ENCODE measurements around the gene SIPA1L3.

The SIPA1L3 gene

GRCh38 chr19:38114651-38115050 lies 207.6 kb downstream of the SIPA1L3 start:
- H3K36me3 ChIP-seq (ENCODE audit: control insufficient read depth, insufficient read depth, low read length) = peaks cover 25% of the 10 kb centered on the region
- H3K27me3 ChIP-seq (replicated peaks; ENCODE audit: control insufficient read depth, insufficient read depth, low read length, poor library complexity, severe bottlenecking) = no peaks in the 10 kb centered on the region
- H3K27ac ChIP-seq (ENCODE audit: insufficient read depth, low read length, poor library complexity, severe bottlenecking) = no peak overlapping the region

DNA sequence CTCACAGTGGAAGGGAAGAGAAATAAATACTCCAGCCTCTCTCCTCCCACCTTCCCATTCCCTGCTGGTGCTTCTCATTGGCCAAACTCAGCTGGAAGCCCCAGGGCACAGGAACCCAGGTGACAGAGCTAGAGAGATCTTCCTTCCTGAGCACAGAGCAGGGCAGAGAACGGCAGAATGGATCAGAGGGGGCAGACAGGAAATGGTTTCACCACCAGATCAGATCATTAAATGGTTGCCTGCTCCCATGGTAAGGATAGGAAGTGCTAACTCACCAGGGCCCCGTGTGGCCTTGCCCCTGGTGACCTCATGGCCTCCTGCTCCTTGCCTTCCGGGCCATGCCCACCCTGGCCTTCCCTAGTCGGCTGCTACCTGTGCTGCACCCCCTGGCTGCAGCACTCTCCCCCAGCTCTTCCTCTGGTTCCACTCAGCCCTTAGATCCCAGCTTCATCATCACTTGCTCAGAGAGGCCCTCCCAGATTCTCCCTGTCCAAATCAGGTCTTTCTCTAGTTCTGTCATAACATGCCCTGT lies 208.3 kb downstream of the SIPA1L3 start:
- Histone ChIP-seq H3K27me3 (replicated peaks; ENCODE audit: control insufficient read depth, insufficient read depth, low read length, poor library complexity, severe bottlenecking) (no peaks in the 10 kb centered on the region), H3K4me3 (ENCODE audit: insufficient read depth, low read depth, low read length, poor library complexity, severe bottlenecking) (no peak overlapping the region), H3K36me3 (ENCODE audit: control insufficient read depth, insufficient read depth, low read length) (peaks cover 24% of the 10 kb centered on the region), H3K9me3 (ENCODE audit: control insufficient read depth, low read length) (no peaks in the 10 kb centered on the region), H3K4me1 (ENCODE audit: control insufficient read depth, insufficient read depth, low read length, poor library complexity, severe bottlenecking) (peaks cover 5% of the 10 kb centered on the region), H3K27ac (ENCODE audit: insufficient read depth, low read length, poor library complexity, severe bottlenecking) (no peak overlapping the region)
- no peak for DNase-seq

More at GRCh38 chr19:38114651-38115050, 207.6 kb downstream of the SIPA1L3 start:
- no peak overlapping the region for H3K4me3 ChIP-seq (ENCODE audit: insufficient read depth, low read depth, low read length, poor library complexity, severe bottlenecking)
- H3K4me1 ChIP-seq (ENCODE audit: control insufficient read depth, insufficient read depth, low read length, poor library complexity, severe bottlenecking) = peaks cover 5% of the 10 kb centered on the region
- DNase-seq = no peak
- H3K9me3 ChIP-seq (ENCODE audit: control insufficient read depth, low read length) = no peaks in the 10 kb centered on the region

DNA sequence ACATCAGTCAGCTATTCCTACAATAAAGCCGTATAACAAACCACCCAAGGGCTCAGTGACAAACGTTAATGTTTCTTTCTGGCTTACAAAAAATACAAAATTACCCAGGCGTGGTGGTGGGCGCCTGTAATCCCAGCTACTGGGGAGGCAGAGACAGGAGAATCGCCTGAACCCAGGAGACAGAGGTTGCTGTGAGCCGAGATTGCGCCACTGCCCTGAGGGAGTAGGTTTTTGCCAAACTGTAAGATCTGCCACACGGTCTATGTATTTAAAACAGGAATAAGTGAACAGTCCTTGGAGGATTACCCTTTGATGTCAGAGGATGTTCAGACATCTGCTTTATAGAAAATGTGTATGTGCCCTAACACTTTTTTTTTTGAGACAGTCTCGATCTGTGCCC lies 211.2 kb downstream of the SIPA1L3 start:
- Histone ChIP-seq H3K36me3 (ENCODE audit: control insufficient read depth, insufficient read depth, low read length) (peaks cover 22% of the 10 kb centered on the region), H3K27ac (ENCODE audit: insufficient read depth, low read length, poor library complexity, severe bottlenecking) (no peak overlapping the region), H3K9me3 (ENCODE audit: control insufficient read depth, low read length) (no peaks in the 10 kb centered on the region), H3K4me3 (ENCODE audit: insufficient read depth, low read depth, low read length, poor library complexity, severe bottlenecking) (no peak overlapping the region), H3K4me1 (ENCODE audit: control insufficient read depth, insufficient read depth, low read length, poor library complexity, severe bottlenecking) (peaks cover 5% of the 10 kb centered on the region), H3K27me3 (replicated peaks; ENCODE audit: control insufficient read depth, insufficient read depth, low read length, poor library complexity, severe bottlenecking) (no peaks in the 10 kb centered on the region)
- no peak for DNase-seq

DNA sequence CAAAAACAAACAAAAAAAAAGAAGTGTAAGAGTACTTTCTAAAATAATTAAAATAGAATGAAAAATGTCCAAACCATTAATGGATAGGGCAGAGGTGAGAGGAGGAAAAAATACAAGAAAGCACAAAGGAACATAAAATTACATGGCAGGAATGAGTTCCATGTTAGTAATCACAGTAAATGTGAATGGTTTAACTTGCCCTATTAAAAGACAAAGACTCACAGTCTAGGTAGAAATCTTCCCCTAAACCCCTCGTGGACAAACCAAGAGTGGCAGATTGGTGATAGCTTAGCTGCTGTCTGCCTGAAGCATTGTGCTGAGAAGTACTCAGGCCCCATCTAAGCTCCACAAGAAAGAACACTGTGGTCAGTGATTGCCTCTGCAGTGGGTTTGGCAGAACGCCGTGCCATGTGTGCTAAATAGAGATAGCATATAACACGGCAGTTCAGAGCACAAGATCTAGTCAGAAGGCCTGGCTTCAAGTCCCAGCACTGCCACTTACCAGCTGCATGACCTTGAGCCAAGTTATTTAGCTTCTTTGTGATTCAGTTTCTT lies 213.5 kb downstream of the SIPA1L3 start:
- no peak for DNase-seq
- H3K4me3 ChIP-seq (ENCODE audit: insufficient read depth, low read depth, low read length, poor library complexity, severe bottlenecking) = no peak overlapping the region
- peaks cover 19% of the 10 kb centered on the region for H3K36me3 ChIP-seq (ENCODE audit: control insufficient read depth, insufficient read depth, low read length)
- H3K27ac ChIP-seq (ENCODE audit: insufficient read depth, low read length, poor library complexity, severe bottlenecking) = no peak overlapping the region
- no peaks in the 10 kb centered on the region for H3K4me1 ChIP-seq (ENCODE audit: control insufficient read depth, insufficient read depth, low read length, poor library complexity, severe bottlenecking)
- no peaks in the 10 kb centered on the region for H3K9me3 ChIP-seq (ENCODE audit: control insufficient read depth, low read length)
- H3K27me3 ChIP-seq (replicated peaks; ENCODE audit: control insufficient read depth, insufficient read depth, low read length, poor library complexity, severe bottlenecking) = no peaks in the 10 kb centered on the region

DNA sequence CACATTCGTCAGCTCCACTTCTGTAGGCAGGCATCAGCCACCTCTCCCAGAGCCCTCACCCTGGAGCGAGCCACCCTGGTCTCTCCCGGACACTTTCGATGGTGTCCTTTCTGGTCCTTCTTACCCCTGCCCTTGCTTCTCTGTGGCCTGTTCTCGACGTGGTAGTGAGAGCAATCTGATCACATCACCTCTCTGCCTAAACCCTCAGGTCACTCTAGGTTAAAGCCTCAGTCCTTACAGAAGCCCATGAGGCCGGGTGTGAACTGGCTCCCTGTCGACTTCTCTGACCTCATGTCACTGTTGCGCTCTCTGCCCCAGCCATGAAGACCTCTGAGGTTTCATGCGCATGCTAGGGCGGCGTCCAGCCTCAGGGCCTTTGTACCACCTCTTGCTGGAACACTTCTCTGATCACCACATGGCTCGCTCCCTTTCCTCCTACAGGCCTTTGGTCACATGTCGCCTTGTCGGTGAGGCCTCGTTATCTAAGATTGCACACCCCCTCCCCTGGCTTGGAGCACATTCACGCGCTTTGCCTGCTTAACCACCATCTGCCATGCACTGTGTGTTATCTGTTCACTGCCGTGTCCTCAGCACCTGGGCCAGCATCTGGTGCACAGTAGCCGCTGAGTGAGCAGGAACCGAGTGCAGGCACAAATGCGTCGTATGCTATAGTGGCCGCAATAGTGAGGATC lies 215.5 kb downstream of the SIPA1L3 start:
- Histone ChIP-seq H3K4me3 (ENCODE audit: insufficient read depth, low read depth, low read length, poor library complexity, severe bottlenecking) (no peak overlapping the region), H3K36me3 (ENCODE audit: control insufficient read depth, insufficient read depth, low read length) (peaks cover 19% of the 10 kb centered on the region), H3K4me1 (ENCODE audit: control insufficient read depth, insufficient read depth, low read length, poor library complexity, severe bottlenecking) (no peaks in the 10 kb centered on the region), H3K9me3 (ENCODE audit: control insufficient read depth, low read length) (no peaks in the 10 kb centered on the region), H3K27me3 (replicated peaks; ENCODE audit: control insufficient read depth, insufficient read depth, low read length, poor library complexity, severe bottlenecking) (no peaks in the 10 kb centered on the region), H3K27ac (ENCODE audit: insufficient read depth, low read length, poor library complexity, severe bottlenecking) (no peak overlapping the region)
- DNase-seq = no peak

GRCh38 chr19:38125238-38125637 lies 218.2 kb downstream of the SIPA1L3 start:
- no peak for DNase-seq
- Histone ChIP-seq H3K9me3 (ENCODE audit: control insufficient read depth, low read length) (no peaks in the 10 kb centered on the region), H3K27me3 (replicated peaks; ENCODE audit: control insufficient read depth, insufficient read depth, low read length, poor library complexity, severe bottlenecking) (no peaks in the 10 kb centered on the region)

DNA sequence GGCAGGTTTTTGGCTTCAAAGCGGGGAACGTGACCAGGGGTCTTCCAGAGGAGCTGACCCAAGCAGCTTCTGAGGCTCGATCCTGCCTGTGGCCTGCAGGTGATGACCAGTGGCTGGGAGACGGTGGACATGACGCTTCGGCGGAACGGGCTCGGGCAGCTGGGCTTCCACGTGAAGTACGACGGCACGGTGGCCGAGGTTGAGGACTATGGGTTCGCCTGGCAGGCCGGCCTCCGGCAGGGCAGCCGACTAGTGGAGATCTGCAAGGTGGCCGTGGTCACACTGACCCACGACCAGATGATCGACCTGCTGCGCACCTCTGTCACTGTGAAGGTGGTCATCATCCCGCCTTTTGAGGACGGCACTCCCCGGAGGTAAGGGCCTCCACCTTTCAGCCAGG lies 223.4 kb downstream of the SIPA1L3 start:
- Histone ChIP-seq H3K4me1 (ENCODE audit: control insufficient read depth, insufficient read depth, low read length, poor library complexity, severe bottlenecking) (no peaks in the 10 kb centered on the region), H3K4me3 (ENCODE audit: insufficient read depth, low read depth, low read length, poor library complexity, severe bottlenecking) (no peak overlapping the region), H3K27me3 (replicated peaks; ENCODE audit: control insufficient read depth, insufficient read depth, low read length, poor library complexity, severe bottlenecking) (no peaks in the 10 kb centered on the region), H3K27ac (ENCODE audit: insufficient read depth, low read length, poor library complexity, severe bottlenecking) (no peak overlapping the region), H3K9me3 (ENCODE audit: control insufficient read depth, low read length) (no peaks in the 10 kb centered on the region), H3K36me3 (ENCODE audit: control insufficient read depth, insufficient read depth, low read length) (no peaks in the 10 kb centered on the region)
- no peak for DNase-seq

More at GRCh38 chr19:38125238-38125637, 218.2 kb downstream of the SIPA1L3 start:
- no peaks in the 10 kb centered on the region for H3K4me1 ChIP-seq (ENCODE audit: control insufficient read depth, insufficient read depth, low read length, poor library complexity, severe bottlenecking)
- H3K27ac ChIP-seq (ENCODE audit: insufficient read depth, low read length, poor library complexity, severe bottlenecking) = no peak overlapping the region
- no peak overlapping the region for H3K4me3 ChIP-seq (ENCODE audit: insufficient read depth, low read depth, low read length, poor library complexity, severe bottlenecking)
- peaks cover 8% of the 10 kb centered on the region for H3K36me3 ChIP-seq (ENCODE audit: control insufficient read depth, insufficient read depth, low read length)

- DNase-seq = no peak
- no peaks in the 10 kb centered on the region for H3K9me3 ChIP-seq (ENCODE audit: control insufficient read depth, low read length)
- no peak overlapping the region for H3K4me3 ChIP-seq (ENCODE audit: insufficient read depth, low read depth, low read length, poor library complexity, severe bottlenecking)
- H3K36me3 ChIP-seq (ENCODE audit: control insufficient read depth, insufficient read depth, low read length) = no peaks in the 10 kb centered on the region
- H3K4me1 ChIP-seq (ENCODE audit: control insufficient read depth, insufficient read depth, low read length, poor library complexity, severe bottlenecking) = no peaks in the 10 kb centered on the region
- no peaks in the 10 kb centered on the region for H3K27me3 ChIP-seq (replicated peaks; ENCODE audit: control insufficient read depth, insufficient read depth, low read length, poor library complexity, severe bottlenecking)
- no peak overlapping the region for H3K27ac ChIP-seq (ENCODE audit: insufficient read depth, low read length, poor library complexity, severe bottlenecking)
These were observed 225.8 kb downstream of the SIPA1L3 start for GRCh38 chr19:38132781-38133180.

- Histone ChIP-seq H3K27me3 (replicated peaks; ENCODE audit: control insufficient read depth, insufficient read depth, low read length, poor library complexity, severe bottlenecking) (no peaks in the 10 kb centered on the region), H3K9me3 (ENCODE audit: control insufficient read depth, low read length) (no peaks in the 10 kb centered on the region), H3K4me3 (ENCODE audit: insufficient read depth, low read depth, low read length, poor library complexity, severe bottlenecking) (no peak overlapping the region), H3K27ac (ENCODE audit: insufficient read depth, low read length, poor library complexity, severe bottlenecking) (no peak overlapping the region), H3K36me3 (ENCODE audit: control insufficient read depth, insufficient read depth, low read length) (no peaks in the 10 kb centered on the region), H3K4me1 (ENCODE audit: control insufficient read depth, insufficient read depth, low read length, poor library complexity, severe bottlenecking) (no peaks in the 10 kb centered on the region)
- no peak for DNase-seq
These were observed 226.3 kb downstream of the SIPA1L3 start for GRCh38 chr19:38133319-38133718.

DNA sequence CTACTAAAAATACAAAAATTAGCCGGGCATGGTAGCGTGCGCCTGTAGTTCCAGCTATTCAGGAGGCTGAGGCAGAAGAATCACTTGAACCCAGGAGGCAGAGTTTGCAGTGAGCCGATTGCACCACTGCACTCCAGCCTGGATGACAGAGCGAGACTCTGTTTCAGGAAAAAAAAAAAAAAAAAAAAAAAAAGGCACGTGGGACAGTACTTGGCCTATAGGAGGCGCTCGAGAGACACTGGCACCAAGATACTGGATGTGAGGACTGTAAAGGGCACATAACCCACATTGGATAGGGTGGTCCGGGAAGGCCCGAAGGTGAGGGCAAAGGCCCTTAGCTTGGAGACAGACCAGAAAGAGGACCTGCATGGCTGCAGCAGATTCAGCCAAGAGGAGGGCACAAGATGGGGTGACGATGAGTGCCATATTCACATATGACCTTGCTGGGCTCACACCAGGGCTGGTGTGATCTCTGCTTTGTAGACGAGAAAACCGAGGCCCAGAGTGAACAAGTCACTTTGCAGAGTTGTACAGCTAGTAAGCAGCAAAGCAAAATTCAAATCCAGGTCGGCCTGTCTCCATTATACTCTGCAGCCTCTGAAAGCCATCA lies 227.6 kb downstream of the SIPA1L3 start:
- no peak overlapping the region for H3K4me3 ChIP-seq (ENCODE audit: insufficient read depth, low read depth, low read length, poor library complexity, severe bottlenecking)
- no peak for DNase-seq
- no peaks in the 10 kb centered on the region for H3K36me3 ChIP-seq (ENCODE audit: control insufficient read depth, insufficient read depth, low read length)
- H3K27ac ChIP-seq (ENCODE audit: insufficient read depth, low read length, poor library complexity, severe bottlenecking) = no peak overlapping the region
- no peaks in the 10 kb centered on the region for H3K4me1 ChIP-seq (ENCODE audit: control insufficient read depth, insufficient read depth, low read length, poor library complexity, severe bottlenecking)
- H3K9me3 ChIP-seq (ENCODE audit: control insufficient read depth, low read length) = no peaks in the 10 kb centered on the region
- no peaks in the 10 kb centered on the region for H3K27me3 ChIP-seq (replicated peaks; ENCODE audit: control insufficient read depth, insufficient read depth, low read length, poor library complexity, severe bottlenecking)
